Activated B cell treated with CpG ODN at 0.5 μM for 24 hours (primary cell): ENCODE measurements around the gene SRRM1. TPM values are rescaled to one million over a fixed set of nuclear protein-coding genes. Genes with fewer than 3 reads are reported as not detected.
A peak's percentile ranks its signal among the peaks of the same experiment; 100 is the strongest.

ENCODE experiments used
- ATAC-seq: fragments of 200-7000 bp; cut with Tn5 transposase; one replicate; pipeline ENCODE4 v1.10.0; 2021; ENCODE audit warnings: low read depth, mild to moderate bottlenecking, moderate library complexity
- CTCF ChIA-PET: fragments of 350-600 bp; sonication (Branson Sonifier 250); formaldehyde crosslinking; loops from one replicate; lab custom pipeline; 2021; ENCODE audit warnings: antibody characterized with exemption; lab: Charles Lee
- POLR2A ChIA-PET: fragments of 350-600 bp; sonication (Branson Sonifier 250); formaldehyde crosslinking; loops from one replicate; lab custom pipeline; 2021; ENCODE audit warnings: antibody characterized with exemption; lab: Charles Lee
- DNase-seq: peaks from one replicate; pipeline ENCODE4 v3.0.0; 2022
- H3K27ac Mint-ChIP-seq: one replicate; pipeline ENCODE4 v1.8.0; 2020; ENCODE audit warnings: mixed read lengths
- H3K27me3 Mint-ChIP-seq: one replicate; pipeline ENCODE4 v1.8.0; 2021; ENCODE audit warnings: mixed read lengths
- H3K36me3 Mint-ChIP-seq: one replicate; pipeline ENCODE4 v1.8.0; 2021; ENCODE audit warnings: low read depth, mixed read lengths
- H3K4me1 Mint-ChIP-seq: one replicate; pipeline ENCODE4 v1.8.0; 2021; ENCODE audit warnings: mixed read lengths
- H3K4me3 Mint-ChIP-seq: one replicate; pipeline ENCODE4 v1.8.0; 2020; ENCODE audit warnings: mild to moderate bottlenecking, mixed read lengths
- H3K9me3 Mint-ChIP-seq: one replicate; pipeline ENCODE4 v1.8.0; 2020; ENCODE audit warnings: mixed read lengths
- CTCF ChIP-seq: fragments of 200-600 bp; IDR thresholded peaks from one replicate; pipeline ENCODE4 v1.8.0; 2022; ENCODE audit warnings: antibody characterized with exemption, mild to moderate bottlenecking
- intact Hi-C: fragments of 100-400 bp; cut with micrococcal nuclease; formaldehyde crosslinking; loops from one replicate; pipeline ENCODE4 v1.15.1; 2024
- total RNA-seq: library from RNA; stranded (reverse); gene quantifications from 2 replicates; pipeline ENCODE4 v1.2.3, GENCODE V29; 2022

The SRRM1 gene
- total RNA-seq, 1 donor from 2014 or later, result 220 TPM

GRCh38 chr1:24692351-24692980 lies 49.4 kb downstream of the SRRM1 start:
- intact Hi-C loops, result no loop called here
- Mint-ChIP-seq H3K4me3 (no peak overlapping the region), H3K27ac (no peak overlapping the region), H3K9me3 (no peaks in the 10 kb centered on the region), H3K36me3 (no peaks in the 10 kb centered on the region), H3K27me3 (no peaks in the 10 kb centered on the region), H3K4me1 (peaks cover 41% of the 10 kb centered on the region)
- ATAC-seq (no peak), DNase-seq (no peak)
- no peak for TF ChIP-seq CTCF
- ChIA-PET POLR2A (interaction anchor here (0.6 kb wide), 1 partner anchor 43 kb away, joined by 3 read pairs; no protein-coding TSS in a partner anchor), CTCF (interaction anchor here (3.1 to 7.1 kb wide), 2 partner anchors 137 to 143 kb away, joined by 12 to 278 read pairs; no protein-coding TSS in a partner anchor)

GRCh38 chr1:24693827-24694379 lies 50.8 kb downstream of the SRRM1 start:
- H3K27me3 Mint-ChIP-seq, result no peaks in the 10 kb centered on the region
- DNase-seq (no peak), ATAC-seq (no peak)
- POLR2A ChIA-PET, result interaction anchor here (0.9 kb wide), 1 partner anchor 137 kb away, joined by 3 read pairs; no protein-coding TSS in a partner anchor
- peak overlapping the region; percentile 76 for H3K27ac Mint-ChIP-seq
- TF ChIP-seq CTCF, result no peak
- H3K4me3 Mint-ChIP-seq, result no peak overlapping the region
- CTCF ChIA-PET, result interaction anchor here (0.8 to 3.1 kb wide), 4 partner anchors 35 to 142 kb away, joined by 3 to 12 read pairs (median 3); no protein-coding TSS in a partner anchor
- intact Hi-C loops, result no loop called here
- no peaks in the 10 kb centered on the region for H3K36me3 Mint-ChIP-seq
- no peaks in the 10 kb centered on the region for H3K9me3 Mint-ChIP-seq
- peaks cover 35% of the 10 kb centered on the region for H3K4me1 Mint-ChIP-seq

- intact Hi-C loops, result no loop called here
- Mint-ChIP-seq H3K27ac (peak overlapping the region; percentile 76), H3K4me3 (peak overlapping the region; percentile 45)
Measured at GRCh38 chr1:24694380-24694843, 51.3 kb downstream of the SRRM1 start.

GRCh38 chr1:24695202-24695974 lies 52.3 kb downstream of the SRRM1 start:
- POLR2A ChIA-PET, result interaction anchor here (0.6 to 2.2 kb wide), 7 partner anchors 14 to 94 kb away, joined by 3 to 14 read pairs (median 4); partner anchors contain the start of gene CLIC4
- no peak for TF ChIP-seq CTCF
- no peaks in the 10 kb centered on the region for H3K27me3 Mint-ChIP-seq
- no peaks in the 10 kb centered on the region for H3K36me3 Mint-ChIP-seq
- peak overlapping the region; percentile 35 for H3K4me3 Mint-ChIP-seq
- H3K4me1 Mint-ChIP-seq, result peaks cover 35% of the 10 kb centered on the region
- CTCF ChIA-PET, result interaction anchor here (0.6 to 2.2 kb wide), 3 partner anchors 135 to 506 kb away, joined by 3 to 8 read pairs (median 3); no protein-coding TSS in a partner anchor
- H3K9me3 Mint-ChIP-seq, result no peaks in the 10 kb centered on the region
- intact Hi-C loops, result no loop called here
- DNase-seq, result no peak
- peak; percentile 71 for ATAC-seq
- H3K27ac Mint-ChIP-seq, result peak overlapping the region; percentile 76

More at GRCh38 chr1:24694380-24694843, 51.3 kb downstream of the SRRM1 start:
- H3K27me3 Mint-ChIP-seq, result no peaks in the 10 kb centered on the region
- no peak for TF ChIP-seq CTCF
- DNase-seq, result no peak
- CTCF ChIA-PET, result interaction anchor here (0.6 to 3.1 kb wide), 6 partner anchors 35 to 507 kb away, joined by 3 to 12 read pairs (median 3); no protein-coding TSS in a partner anchor
- no peaks in the 10 kb centered on the region for H3K9me3 Mint-ChIP-seq
- peak; percentile 53 for ATAC-seq
- POLR2A ChIA-PET, result interaction anchor here (0.9 kb wide), 1 partner anchor 136 kb away, joined by 3 read pairs; no protein-coding TSS in a partner anchor
- peaks cover 35% of the 10 kb centered on the region for H3K4me1 Mint-ChIP-seq
- no peaks in the 10 kb centered on the region for H3K36me3 Mint-ChIP-seq
